ENCODE measurements around the gene LEF1.

DNA sequence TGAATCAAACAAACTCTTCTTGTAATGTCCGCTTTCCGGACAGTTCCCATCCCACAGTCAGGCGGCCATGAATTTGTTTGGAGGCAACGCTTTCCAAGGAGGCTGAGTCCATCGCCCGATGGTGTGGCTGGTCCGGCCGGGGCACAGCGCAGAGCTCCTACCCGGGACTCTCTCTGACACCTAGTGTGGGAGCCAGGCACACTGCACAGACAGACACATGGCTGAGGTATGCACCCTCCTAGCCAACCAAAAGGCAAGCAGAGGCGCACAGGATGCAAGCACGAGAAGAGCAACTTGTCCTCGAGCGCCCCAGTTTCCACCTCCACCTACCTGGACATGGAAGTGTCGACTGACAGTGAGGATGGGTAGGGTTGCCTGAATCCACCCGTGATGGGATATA lies 87.5 kb downstream of the LEF1 start:
- TF ChIP-seq, protein P1, sequence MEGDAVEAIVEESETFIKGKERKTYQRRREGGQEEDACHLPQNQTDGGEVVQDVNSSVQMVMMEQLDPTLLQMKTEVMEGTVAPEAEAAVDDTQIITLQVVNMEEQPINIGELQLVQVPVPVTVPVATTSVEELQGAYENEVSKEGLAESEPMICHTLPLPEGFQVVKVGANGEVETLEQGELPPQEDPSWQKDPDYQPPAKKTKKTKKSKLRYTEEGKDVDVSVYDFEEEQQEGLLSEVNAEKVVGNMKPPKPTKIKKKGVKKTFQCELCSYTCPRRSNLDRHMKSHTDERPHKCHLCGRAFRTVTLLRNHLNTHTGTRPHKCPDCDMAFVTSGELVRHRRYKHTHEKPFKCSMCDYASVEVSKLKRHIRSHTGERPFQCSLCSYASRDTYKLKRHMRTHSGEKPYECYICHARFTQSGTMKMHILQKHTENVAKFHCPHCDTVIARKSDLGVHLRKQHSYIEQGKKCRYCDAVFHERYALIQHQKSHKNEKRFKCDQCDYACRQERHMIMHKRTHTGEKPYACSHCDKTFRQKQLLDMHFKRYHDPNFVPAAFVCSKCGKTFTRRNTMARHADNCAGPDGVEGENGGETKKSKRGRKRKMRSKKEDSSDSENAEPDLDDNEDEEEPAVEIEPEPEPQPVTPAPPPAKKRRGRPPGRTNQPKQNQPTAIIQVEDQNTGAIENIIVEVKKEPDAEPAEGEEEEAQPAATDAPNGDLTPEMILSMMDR (IDR thresholded peaks at IDR 0.05) = no peak
- TF ChIP-seq POLR2AphosphoS5 (IDR thresholded peaks at IDR 0.05) (no peak), POLR2A (IDR thresholded peaks at IDR 0.05) (no peak)
